HCT116 (cell line): ENCODE data around the gene RAB3GAP1. TPM values are rescaled to one million over a fixed set of nuclear protein-coding genes. Genes with fewer than 3 reads are reported as not detected.

ENCODE experiments used
- ATAC-seq: fragments of 200-7000 bp; cut with Tn5 transposase; 2 replicates; pipeline ENCODE4 v1.9.1; 2020; ENCODE audit warnings: mild to moderate bottlenecking, moderate library complexity
- BruUV-seq: library from RNA; stranded (reverse); fragments of 400-500 nt; replicated peaks from 2 replicates; lab custom pipeline; 2021; lab: Mats Ljungman, UMichigan
- CTCF ChIA-PET: fragments of 300-600 bp; sonication (Branson Sonifier 250); formaldehyde crosslinking; loops from one replicate; lab custom pipeline; 2021; ENCODE audit warnings: antibody characterized with exemption; lab: Charles Lee
- POLR2A ChIA-PET: fragments of 300-600, 350-600 bp; sonication (Branson Sonifier 250); formaldehyde crosslinking; loops from one replicate; lab custom pipeline; 2021; ENCODE audit warnings: antibody characterized with exemption; lab: Charles Lee
- RAD21 ChIA-PET, 2 experiments: fragments of 300-600 bp; sonication (Branson Sonifier 250); formaldehyde crosslinking; loops; one replicate each; lab custom pipeline; 2023; ENCODE audit warnings: low total read pairs in 2 of 2; ENCODE audit not compliant: uncharacterized antibody in 2 of 2, unreplicated experiment in 2 of 2, low non-redundant PET in 1 of 2; lab: Charles Lee
- DNase-seq: peaks from one replicate; pipeline ENCODE4 v3.0.0-alpha.2; 2010; ENCODE audit warnings: low read depth, low spot score
- H2AFZ ChIP-seq: fragments of 200-600 bp; shearing (Covaris generic), sonication (generic); 2 replicates; pipeline ENCODE4 v1.6.1; 2017; ENCODE audit warnings: low read depth, mixed run types, mixed read lengths, antibody characterized with exemption, low read length; ENCODE audit not compliant: poor library complexity, severe bottlenecking
- H3K27ac ChIP-seq: 2 replicates; pipeline ENCODE4 v1.5.1; 2012; ENCODE audit warnings: low read depth, low read length
- H3K27me3 ChIP-seq: fragments of 200-600 bp; sonication (generic); 2 replicates; pipeline ENCODE4 v1.6.1; 2016; ENCODE audit warnings: mixed run types, low read length, mixed read lengths; ENCODE audit not compliant: insufficient read depth
- H3K36me3 ChIP-seq, 2 experiments: fragments of 200-500 bp in 1 of 2; fragments of 200-600 bp in 1 of 2; sonication (Bioruptor generic) in 1 of 2; sonication (generic) in 1 of 2; 2 replicates each; pipeline versions ENCODE4 v1.5.1 to v1.6.1; 2014 to 2016; ENCODE audit warnings: low read length in 2 of 2, inconsistent platforms in 1 of 2, mixed read lengths in 1 of 2, mixed run types in 1 of 2; ENCODE audit not compliant: insufficient read depth in 2 of 2, control insufficient read depth in 1 of 2
- H3K4me1 ChIP-seq, 2 experiments: fragments of 200-600 bp in 1 of 2; sonication (generic) in 1 of 2; 2 replicates each; pipeline versions ENCODE4 v1.5.1 to v1.6.1; 2012 to 2017; ENCODE audit warnings: low read length in 2 of 2, inconsistent platforms in 1 of 2, mild to moderate bottlenecking in 1 of 2, mixed read lengths in 1 of 2, mixed run types in 1 of 2, moderate library complexity in 1 of 2; ENCODE audit not compliant: insufficient read depth in 2 of 2, control insufficient read depth in 1 of 2
- H3K4me2 ChIP-seq: fragments of 200-600 bp; sonication (generic); 2 replicates; pipeline ENCODE4 v1.6.1; 2017; ENCODE audit warnings: mixed run types, low read length, mixed read lengths
- H3K4me3 ChIP-seq, 2 experiments: fragments of 200-600 bp in 1 of 2; sonication (generic) in 1 of 2; replicated peaks in 1 of 2; 2 replicates each; pipeline ENCODE4 v1.5.1; 2011 to 2016; ENCODE audit warnings: low read length in 2 of 2, control low read depth in 1 of 2, low read depth in 1 of 2, mild to moderate bottlenecking in 1 of 2, mixed read lengths in 1 of 2, mixed run types in 1 of 2
- H3K79me2 ChIP-seq: fragments of 200-600 bp; sonication (generic); 2 replicates; pipeline ENCODE4 v1.6.1; 2017; ENCODE audit warnings: mild to moderate bottlenecking, mixed run types, low read length, moderate library complexity, mixed read lengths; ENCODE audit not compliant: insufficient read depth
- H3K9ac ChIP-seq: fragments of 200-600 bp; sonication (generic); 2 replicates; pipeline ENCODE4 v1.6.1; 2016; ENCODE audit warnings: low read length, mixed read lengths
- H3K9me2 ChIP-seq: fragments of 200-600 bp; sonication (generic), shearing (Covaris generic); 2 replicates; pipeline ENCODE4 v1.6.1; 2017; ENCODE audit warnings: mixed run types, mild to moderate bottlenecking, moderate library complexity; ENCODE audit not compliant: insufficient read depth
- H3K9me3 ChIP-seq, 2 experiments: fragments of 200-500 bp in 1 of 2; fragments of 200-600 bp in 1 of 2; sonication (Bioruptor generic) in 1 of 2; sonication (generic) in 1 of 2; 2 replicates each; pipeline ENCODE4 v1.6.1; 2014 to 2017; ENCODE audit warnings: low read length in 2 of 2, mixed read lengths in 2 of 2, inconsistent platforms in 1 of 2, low read depth in 1 of 2, mild to moderate bottlenecking in 1 of 2, mixed run types in 1 of 2, moderate library complexity in 1 of 2; ENCODE audit not compliant: control insufficient read depth in 1 of 2, insufficient read depth in 1 of 2
- H4K20me1 ChIP-seq: fragments of 200-600 bp; sonication (generic), shearing (Covaris generic); 2 replicates; pipeline ENCODE4 v1.6.1; 2017; ENCODE audit warnings: mixed run types, mild to moderate bottlenecking, moderate library complexity; ENCODE audit not compliant: insufficient read depth
- CEBPB ChIP-seq: IDR thresholded peaks from 2 replicates; pipeline ENCODE4 v1.6.1; 2012; ENCODE audit warnings: low read depth
- EGR1 ChIP-seq: IDR thresholded peaks from 2 replicates; pipeline ENCODE4 v1.6.1; 2012; ENCODE audit warnings: low read depth
- ELF1 ChIP-seq: IDR thresholded peaks from 2 replicates; pipeline ENCODE4 v1.6.1; 2012; ENCODE audit warnings: low read depth, borderline replicate concordance
- EZH2phosphoT487 ChIP-seq: fragments of 200-600 bp; IDR thresholded peaks from 2 replicates; pipeline ENCODE4 v1.6.1; 2018; ENCODE audit warnings: antibody characterized with exemption, borderline replicate concordance
- FOSL1 ChIP-seq: IDR thresholded peaks from 2 replicates; pipeline ENCODE4 v1.6.1; 2012; ENCODE audit warnings: low read depth
- JUND ChIP-seq: IDR thresholded peaks from 2 replicates; pipeline ENCODE4 v1.6.1; 2012
- RAD21 ChIP-seq: IDR thresholded peaks from 2 replicates; pipeline ENCODE4 v1.6.1; 2012; ENCODE audit warnings: low read depth, mild to moderate bottlenecking
- SP1 ChIP-seq: IDR thresholded peaks from 2 replicates; pipeline ENCODE4 v1.6.1; 2012; ENCODE audit warnings: low read depth
- SRF ChIP-seq: IDR thresholded peaks from 2 replicates; pipeline ENCODE4 v1.6.1; 2012; ENCODE audit warnings: low read depth
- TCF7L2 ChIP-seq: IDR thresholded peaks from 2 replicates; pipeline ENCODE4 v1.7.0; 2011; ENCODE audit warnings: borderline replicate concordance, inconsistent platforms; ENCODE audit not compliant: insufficient read depth, insufficient read length; ENCODE audit errors: extremely low read depth
- ZFX ChIP-seq: fragments of 450-650 bp; IDR thresholded peaks from 2 replicates; pipeline ENCODE4 v1.6.1; 2017
- ZNF274 ChIP-seq: fragments of 200-500 bp; sonication (Bioruptor generic); IDR thresholded peaks from 2 replicates; pipeline ENCODE4 v1.6.1; 2014; ENCODE audit warnings: mild to moderate bottlenecking, low read depth, low read length, inconsistent platforms
- intact Hi-C: fragments of 100-400 bp; cut with micrococcal nuclease; formaldehyde crosslinking; loops from 2 replicates; pipeline ENCODE4 v1.10.0; 2022
- total RNA-seq: library from RNA; stranded (reverse); gene quantifications from one replicate; pipeline ENCODE4 v1.2.1, GENCODE V29; 2021; ENCODE audit not compliant: unreplicated experiment
- TF ChIP-seq, protein P1 (sequence below), 3 experiments: fragments of 200-600 bp in 1 of 3; sonication (generic) in 1 of 3; IDR thresholded peaks in 2 of 3; conservative IDR thresholded peaks in 1 of 3; 2 replicates each; pipeline ENCODE4 v1.5.1; 2012 to 2017; ENCODE audit warnings: low read depth in 2 of 3, low read length in 2 of 3, antibody characterized with exemption in 1 of 3, borderline replicate concordance in 1 of 3, control low read depth in 1 of 3, mild to moderate bottlenecking in 1 of 3, mixed read lengths in 1 of 3, mixed run types in 1 of 3, moderate library complexity in 1 of 3; ENCODE audit not compliant: insufficient read depth in 1 of 3
- TF ChIP-seq, protein P2 (sequence below): IDR thresholded peaks from 2 replicates; pipeline ENCODE4 v1.6.1; 2012; ENCODE audit warnings: low read depth

RAB3GAP1 gene
- total RNA-seq, 1 experiment from 2014 or later = 38.5 TPM

DNA sequence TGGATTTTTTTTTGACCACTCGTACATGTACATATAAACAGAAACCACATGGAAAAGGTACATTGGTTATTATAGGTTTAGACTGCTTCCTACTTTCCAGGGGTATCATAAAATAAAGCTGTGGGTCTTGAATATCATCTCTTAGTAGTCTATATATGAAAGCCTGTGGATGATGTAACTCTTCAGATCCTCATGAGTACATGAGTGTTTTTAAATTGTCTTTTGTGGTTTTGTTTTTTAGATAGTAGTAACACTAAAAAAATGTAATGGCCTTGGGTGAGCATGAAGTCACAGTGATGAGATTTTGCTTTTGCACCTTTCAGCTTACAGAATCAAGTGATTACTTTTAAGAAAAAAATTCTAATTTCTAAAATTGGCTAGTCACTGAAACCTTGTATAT lies 80.2 kb downstream of the RAB3GAP1 start:
- H3K27ac ChIP-seq = no peak overlapping the region
- DNase-seq = no peak
- POLR2A ChIA-PET = no interaction called here

DNA sequence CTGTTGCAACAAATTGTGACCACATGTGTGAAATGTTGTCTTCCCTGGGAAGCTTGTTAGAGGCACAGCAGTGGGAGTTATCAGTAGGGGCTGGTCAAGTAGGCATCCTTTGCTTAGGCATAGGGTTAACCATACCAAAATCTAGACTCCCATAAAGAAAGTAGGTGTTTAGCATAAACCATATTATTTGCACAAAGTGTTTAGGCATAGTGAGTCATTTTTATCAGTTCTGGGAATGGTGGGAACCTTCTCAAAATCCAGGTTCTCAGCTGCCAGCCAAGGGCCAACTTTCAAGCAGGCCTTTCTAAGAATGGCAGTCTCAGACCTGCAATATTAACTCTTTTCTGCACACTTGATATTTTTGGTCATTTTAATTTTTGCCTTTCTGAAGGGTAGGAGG lies 88.5 kb downstream of the RAB3GAP1 start:
- POLR2A ChIA-PET = no interaction called here

More for the DNA sequence above, 80.2 kb downstream of the RAB3GAP1 start:
- no peaks in the 10 kb centered on the region for H3K9me3 ChIP-seq
- ATAC-seq = no peak
- no peak for TF ChIP-seq FOSL1
- TF ChIP-seq ZFX = no peak
- TF ChIP-seq ELF1 = no peak
- no peak for TF ChIP-seq JUND
- no peak for TF ChIP-seq ZNF274
- no peak for TF ChIP-seq SRF
- TF ChIP-seq CEBPB = no peak
- TF ChIP-seq TCF7L2 = no peak
- TF ChIP-seq, all 23 proteins: peak for 0
- H3K27me3 ChIP-seq = no peaks in the 10 kb centered on the region
- no peaks in the 10 kb centered on the region for H3K4me1 ChIP-seq
- ChIA-PET RAD21 (no interaction called here), CTCF (no interaction called here)
- no peak overlapping the region for H3K9ac ChIP-seq
- no peak overlapping the region for H2AFZ ChIP-seq
- intact Hi-C loops = no loop called here
- no peaks in the 10 kb centered on the region for H3K9me2 ChIP-seq
- H3K36me3 ChIP-seq = peaks cover 0 to 6% of the 10 kb centered on the region in 2 experiments; a peak in 3 of 4 replicates
- no peak overlapping the region for H3K4me2 ChIP-seq
- no peaks in the 10 kb centered on the region for H4K20me1 ChIP-seq
- H3K79me2 ChIP-seq = no peaks in the 10 kb centered on the region
- no TSS peak for BruUV-seq
- H3K4me3 ChIP-seq = no peak overlapping the region

More for the DNA sequence above, 88.5 kb downstream of the RAB3GAP1 start:
- Histone ChIP-seq H3K79me2 (0 out of 2 replicates have a peak, but pooled peaks cover 5% of the 10 kb centered on the region), H3K9ac (no peak overlapping the region), H3K36me3 (peaks cover 2 to 9% of the 10 kb centered on the region in 2 experiments; a peak in 3 of 4 replicates), H3K9me2 (no peaks in the 10 kb centered on the region), H3K4me1 (no peaks in the 10 kb centered on the region), H3K27me3 (no peaks in the 10 kb centered on the region), H3K9me3 (peaks cover 0 to 5% of the 10 kb centered on the region in 2 experiments; a peak in 1 of 4 replicates), H4K20me1 (no peaks in the 10 kb centered on the region), H3K4me3 (no peak overlapping the region), H2AFZ (no peak overlapping the region), H3K27ac (no peak overlapping the region)
- no peak for DNase-seq
- no peak for ATAC-seq
- BruUV-seq = no TSS peak
- CTCF ChIA-PET = no interaction called here
- intact Hi-C loops = no loop called here
- TF ChIP-seq RAD21 (no peak), EGR1 (no peak), SP1 (no peak), EZH2phosphoT487 (no peak)
- TF ChIP-seq, protein P1, sequence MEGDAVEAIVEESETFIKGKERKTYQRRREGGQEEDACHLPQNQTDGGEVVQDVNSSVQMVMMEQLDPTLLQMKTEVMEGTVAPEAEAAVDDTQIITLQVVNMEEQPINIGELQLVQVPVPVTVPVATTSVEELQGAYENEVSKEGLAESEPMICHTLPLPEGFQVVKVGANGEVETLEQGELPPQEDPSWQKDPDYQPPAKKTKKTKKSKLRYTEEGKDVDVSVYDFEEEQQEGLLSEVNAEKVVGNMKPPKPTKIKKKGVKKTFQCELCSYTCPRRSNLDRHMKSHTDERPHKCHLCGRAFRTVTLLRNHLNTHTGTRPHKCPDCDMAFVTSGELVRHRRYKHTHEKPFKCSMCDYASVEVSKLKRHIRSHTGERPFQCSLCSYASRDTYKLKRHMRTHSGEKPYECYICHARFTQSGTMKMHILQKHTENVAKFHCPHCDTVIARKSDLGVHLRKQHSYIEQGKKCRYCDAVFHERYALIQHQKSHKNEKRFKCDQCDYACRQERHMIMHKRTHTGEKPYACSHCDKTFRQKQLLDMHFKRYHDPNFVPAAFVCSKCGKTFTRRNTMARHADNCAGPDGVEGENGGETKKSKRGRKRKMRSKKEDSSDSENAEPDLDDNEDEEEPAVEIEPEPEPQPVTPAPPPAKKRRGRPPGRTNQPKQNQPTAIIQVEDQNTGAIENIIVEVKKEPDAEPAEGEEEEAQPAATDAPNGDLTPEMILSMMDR (IDR thresholded peaks at IDR 0.05 in 2 of 3, conservative IDR thresholded peaks at IDR 0.05 in 1 of 3; ENCODE audit: borderline replicate concordance in 1 of 3, insufficient read depth in 1 of 3, low read depth in 2 of 3, low read length in 2 of 3) = no peak
- TF ChIP-seq, protein P2, sequence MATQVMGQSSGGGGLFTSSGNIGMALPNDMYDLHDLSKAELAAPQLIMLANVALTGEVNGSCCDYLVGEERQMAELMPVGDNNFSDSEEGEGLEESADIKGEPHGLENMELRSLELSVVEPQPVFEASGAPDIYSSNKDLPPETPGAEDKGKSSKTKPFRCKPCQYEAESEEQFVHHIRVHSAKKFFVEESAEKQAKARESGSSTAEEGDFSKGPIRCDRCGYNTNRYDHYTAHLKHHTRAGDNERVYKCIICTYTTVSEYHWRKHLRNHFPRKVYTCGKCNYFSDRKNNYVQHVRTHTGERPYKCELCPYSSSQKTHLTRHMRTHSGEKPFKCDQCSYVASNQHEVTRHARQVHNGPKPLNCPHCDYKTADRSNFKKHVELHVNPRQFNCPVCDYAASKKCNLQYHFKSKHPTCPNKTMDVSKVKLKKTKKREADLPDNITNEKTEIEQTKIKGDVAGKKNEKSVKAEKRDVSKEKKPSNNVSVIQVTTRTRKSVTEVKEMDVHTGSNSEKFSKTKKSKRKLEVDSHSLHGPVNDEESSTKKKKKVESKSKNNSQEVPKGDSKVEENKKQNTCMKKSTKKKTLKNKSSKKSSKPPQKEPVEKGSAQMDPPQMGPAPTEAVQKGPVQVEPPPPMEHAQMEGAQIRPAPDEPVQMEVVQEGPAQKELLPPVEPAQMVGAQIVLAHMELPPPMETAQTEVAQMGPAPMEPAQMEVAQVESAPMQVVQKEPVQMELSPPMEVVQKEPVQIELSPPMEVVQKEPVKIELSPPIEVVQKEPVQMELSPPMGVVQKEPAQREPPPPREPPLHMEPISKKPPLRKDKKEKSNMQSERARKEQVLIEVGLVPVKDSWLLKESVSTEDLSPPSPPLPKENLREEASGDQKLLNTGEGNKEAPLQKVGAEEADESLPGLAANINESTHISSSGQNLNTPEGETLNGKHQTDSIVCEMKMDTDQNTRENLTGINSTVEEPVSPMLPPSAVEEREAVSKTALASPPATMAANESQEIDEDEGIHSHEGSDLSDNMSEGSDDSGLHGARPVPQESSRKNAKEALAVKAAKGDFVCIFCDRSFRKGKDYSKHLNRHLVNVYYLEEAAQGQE = no peak
- TF ChIP-seq, all 23 proteins: peak for 0
- no peak overlapping the region for H3K4me2 ChIP-seq
- RAD21 ChIA-PET = no interaction called here
